GM12875 (cell line): ENCODE measurements around the gene C1orf174.

Experiments
- H3K4me3 ChIP-seq: one replicate; pipeline ENCODE4 v1.5.1; 2011; ENCODE audit warnings: low read depth, low read length, control low read depth
- CTCF ChIP-seq: IDR thresholded peaks from 2 replicates; pipeline ENCODE4 v1.5.1; 2011; ENCODE audit warnings: low read depth, mild to moderate bottlenecking, control low read depth, inconsistent platforms, low read length, moderate library complexity, borderline replicate concordance; ENCODE audit not compliant: insufficient read depth

The C1orf174 gene

GRCh38 chr1:3856923-3857790 is 42.9 kb downstream of the C1orf174 start, which contains the start of the genes CEP104 and DFFB:
CEP104 (minus strand) TSS chr1:3857211; CDS start chr1:3852407, 4,804 bp downstream.
DFFB (plus strand) TSS chr1:3857476; CDS start chr1:3857604, 128 bp downstream.
- peak; percentile 48; the same call in 1 of the 2 replicates for TF ChIP-seq CTCF
- H3K4me3 ChIP-seq = peak within 1 kb of the TSS; percentile 71

GRCh38 chr1:3852711-3853485 is 47.2 kb downstream of the C1orf174 start:
- H3K4me3 ChIP-seq = no peak overlapping the region
- TF ChIP-seq CTCF = no peak

- H3K4me3 ChIP-seq = no peak overlapping the region
- TF ChIP-seq CTCF = no peak
Measured at GRCh38 chr1:3852091-3852490, 48.0 kb downstream of the C1orf174 start.

GRCh38 chr1:3851292-3851691 is 48.8 kb downstream of the C1orf174 start:
- TF ChIP-seq CTCF = no peak
- H3K4me3 ChIP-seq = no peak overlapping the region

GRCh38 chr1:3850857-3851256 is 49.2 kb downstream of the C1orf174 start:
- no peak overlapping the region for H3K4me3 ChIP-seq
- no peak for TF ChIP-seq CTCF

- H3K4me3 ChIP-seq = no peak overlapping the region
- TF ChIP-seq CTCF = no peak
Measured at GRCh38 chr1:3847081-3847480, 53.0 kb downstream of the C1orf174 start.

GRCh38 chr1:3846541-3846940 is 53.5 kb downstream of the C1orf174 start:
- no peak for TF ChIP-seq CTCF

More at GRCh38 chr1:3846541-3846940, 53.5 kb downstream of the C1orf174 start:
- no peak overlapping the region for H3K4me3 ChIP-seq
